ENCODE measurements around the gene UGT2B28.
"Not testable (repeated sequence)": the region's sequence is repeated elsewhere in the genome, so short reads cannot be mapped to it uniquely, and the experiment has no call there.

UGT2B28 gene

GRCh38 chr4:69280081-69280480 lies at the start of gene UGT2B28:
Gene UGT2B28 (plus strand): TSS chr4:69280475. CDS start chr4:69280501, 26 bp downstream.
- H3K4me3 ChIP-seq (ENCODE audit: low read length): not testable (repeated sequence)

GRCh38 chr4:69239092-69239491 lies 41.2 kb upstream of the UGT2B28 start:
- TF ChIP-seq ZNF274 (IDR thresholded peaks at IDR 0.05; ENCODE audit: low read depth, low read length): no peak

GRCh38 chr4:69239557-69240168 lies 40.6 kb upstream of the UGT2B28 start:
- no peak overlapping the region for H3K4me3 ChIP-seq (ENCODE audit: low read length)
- no peak for TF ChIP-seq ZNF274 (IDR thresholded peaks at IDR 0.05; ENCODE audit: low read depth, low read length)

More at GRCh38 chr4:69239092-69239491, 41.2 kb upstream of the UGT2B28 start:
- no peak overlapping the region for H3K4me3 ChIP-seq (ENCODE audit: low read length)

GRCh38 chr4:69240787-69241186 lies 39.5 kb upstream of the UGT2B28 start:
- not testable (repeated sequence) for H3K4me3 ChIP-seq (ENCODE audit: low read length)

- not testable (repeated sequence) for H3K4me3 ChIP-seq (ENCODE audit: low read length)
These were observed 38.5 kb upstream of the UGT2B28 start for GRCh38 chr4:69241746-69242145.

- H3K4me3 ChIP-seq (ENCODE audit: low read length): not testable (repeated sequence)
These were observed 37.6 kb upstream of the UGT2B28 start for GRCh38 chr4:69242562-69243240.

- not testable (repeated sequence) for H3K4me3 ChIP-seq (ENCODE audit: low read length)
These were observed 29.4 kb upstream of the UGT2B28 start for GRCh38 chr4:69250884-69251283.

- not testable (repeated sequence) for H3K4me3 ChIP-seq (ENCODE audit: low read length)
These were observed 27.0 kb upstream of the UGT2B28 start for GRCh38 chr4:69253147-69253772.

- H3K4me3 ChIP-seq (ENCODE audit: low read length): not testable (repeated sequence)
These were observed 11.7 kb upstream of the UGT2B28 start for GRCh38 chr4:69268612-69269011.

- not testable (repeated sequence) for H3K4me3 ChIP-seq (ENCODE audit: low read length)
These were observed 16.1 kb downstream of the UGT2B28 start for GRCh38 chr4:69296356-69296755.

- H3K4me3 ChIP-seq (ENCODE audit: low read length): not testable (repeated sequence)
These were observed 28.3 kb downstream of the UGT2B28 start for GRCh38 chr4:69308426-69309033.

GRCh38 chr4:69309549-69310076 lies 29.3 kb downstream of the UGT2B28 start:
- not testable (repeated sequence) for H3K4me3 ChIP-seq (ENCODE audit: low read length)

GRCh38 chr4:69310262-69310661 lies 30.0 kb downstream of the UGT2B28 start:
- not testable (repeated sequence) for H3K4me3 ChIP-seq (ENCODE audit: low read length)

- H3K4me3 ChIP-seq (ENCODE audit: low read length): not testable (repeated sequence)
These were observed 37.5 kb downstream of the UGT2B28 start for GRCh38 chr4:69317669-69318298.

GRCh38 chr4:69321153-69321729 lies 41.0 kb downstream of the UGT2B28 start:
- TF ChIP-seq ZNF274 (IDR thresholded peaks at IDR 0.05; ENCODE audit: low read depth, low read length): no peak
- no peak overlapping the region for H3K4me3 ChIP-seq (ENCODE audit: low read length)

Measured in GM08714 (cell line).